ENCODE data around the gene FGD5.
"Not testable (repeated sequence)": the region's sequence is repeated elsewhere in the genome, so short reads cannot be mapped to it uniquely, and the experiment has no call there.

The FGD5 gene

DNA sequence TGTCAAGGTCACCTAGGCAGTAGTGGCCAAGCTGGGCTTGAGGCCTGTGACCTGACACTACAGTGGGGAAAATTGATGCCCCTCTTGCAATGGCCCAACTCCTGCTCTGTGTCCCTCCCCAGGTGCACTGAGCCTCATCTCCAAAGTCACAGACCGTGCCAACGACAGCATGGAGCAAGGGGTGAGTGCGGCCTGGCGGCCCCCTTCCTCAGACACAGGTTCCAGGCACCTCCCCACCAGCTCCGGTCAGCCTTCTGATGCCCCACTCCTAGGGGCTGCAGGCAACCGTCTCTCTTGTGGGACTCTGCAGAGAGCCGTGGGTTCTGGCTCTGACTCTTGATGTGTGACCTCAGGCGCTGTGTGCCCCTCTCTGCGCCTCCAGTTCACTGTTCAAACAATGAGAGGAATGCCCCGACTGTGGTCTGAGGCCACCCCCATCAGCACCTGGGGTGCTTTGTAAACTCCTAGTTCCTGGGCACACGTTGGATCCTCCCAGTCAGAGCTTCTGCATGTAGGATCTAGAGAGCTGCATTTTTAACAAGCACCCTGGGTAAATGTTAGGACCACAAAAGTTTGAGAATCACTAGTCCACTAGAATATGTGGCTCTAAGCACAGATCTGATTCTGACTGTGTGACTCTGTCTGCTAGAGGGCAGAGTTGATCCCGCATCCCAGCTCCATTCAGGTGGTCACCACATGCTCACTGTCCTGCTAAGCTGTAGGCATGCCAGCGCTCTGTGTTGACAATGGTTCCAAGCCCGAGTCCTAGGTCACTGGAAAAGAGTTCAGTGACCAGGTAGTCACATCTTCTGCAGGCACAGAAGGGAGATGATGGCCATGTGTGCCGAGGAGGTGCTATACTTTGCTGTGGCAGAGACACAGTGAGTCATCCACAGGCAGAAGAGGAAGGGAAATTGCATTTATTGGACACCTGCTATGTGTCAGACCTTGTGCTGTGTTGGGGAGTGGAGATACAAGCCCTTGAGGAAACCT lies 82.4 kb downstream of the FGD5 start:
- no peak for DNase-seq

DNA sequence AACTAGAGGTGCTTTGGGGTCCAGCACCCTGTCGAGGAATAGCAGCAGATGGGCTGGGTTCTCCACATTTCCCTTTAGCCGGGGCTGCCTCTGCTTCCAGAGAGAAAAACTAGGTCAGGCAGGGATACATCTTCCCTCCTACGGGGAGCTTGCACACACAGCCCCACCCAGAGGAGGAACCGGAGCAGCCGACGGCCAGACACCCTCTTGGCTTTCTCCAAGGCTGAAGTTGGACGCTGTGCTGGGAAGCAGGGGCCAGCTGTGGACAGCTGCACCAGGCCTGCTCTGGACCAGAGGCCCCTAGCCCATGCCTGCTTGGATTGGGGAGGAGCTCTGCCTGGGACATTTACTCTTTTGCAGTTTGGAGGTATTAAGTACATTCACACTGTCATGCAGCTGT lies 84.0 kb downstream of the FGD5 start:
- no peak for DNase-seq

DNA sequence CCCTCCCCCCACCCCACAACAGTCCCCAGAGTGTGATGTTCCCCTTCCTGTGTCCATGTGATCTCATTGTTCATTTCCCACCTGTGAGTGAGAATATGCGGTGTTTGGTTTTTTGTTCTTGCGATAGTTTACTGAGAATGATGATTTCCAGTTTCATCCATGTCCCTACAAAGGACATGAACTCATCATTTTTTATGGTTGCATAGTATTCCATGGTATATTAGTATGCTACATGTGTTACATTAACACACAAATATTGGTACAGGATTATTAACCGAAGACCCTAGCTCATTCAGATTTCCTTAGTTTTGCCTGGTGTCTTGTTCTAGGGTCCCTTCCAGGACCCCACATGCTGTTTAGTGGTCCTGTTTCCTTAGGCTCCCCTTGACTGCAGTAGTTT lies 84.7 kb downstream of the FGD5 start:
- not testable (repeated sequence) for DNase-seq

DNA sequence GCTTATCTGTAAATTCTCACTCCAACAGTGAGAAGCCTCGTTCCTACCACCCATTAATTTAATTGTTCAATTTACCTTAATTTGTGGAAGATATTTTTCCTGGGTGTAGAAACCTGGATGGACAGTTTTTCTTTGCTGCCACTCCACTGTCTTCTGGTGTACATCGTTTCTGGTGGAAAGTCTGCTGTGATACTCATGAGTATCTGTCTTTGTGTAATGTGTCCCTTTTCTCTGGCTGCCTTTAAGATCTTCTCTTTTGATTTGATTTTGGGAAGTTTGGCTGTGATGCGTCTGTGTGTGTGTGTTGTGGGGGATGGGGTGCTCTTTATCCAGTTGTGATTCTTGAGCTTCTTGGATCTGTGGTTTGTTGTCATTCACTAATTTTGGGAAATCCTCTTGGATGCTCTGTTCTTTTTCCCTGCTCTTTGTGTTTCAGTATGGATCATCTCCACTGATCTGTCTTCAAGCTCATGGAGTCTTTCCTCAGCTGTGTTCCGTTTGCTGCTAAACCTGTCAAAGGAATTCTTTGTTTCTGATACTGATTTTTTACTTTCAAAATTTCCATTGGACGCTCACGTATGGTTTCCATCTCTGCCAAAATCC lies 86.4 kb downstream of the FGD5 start:
- DNase-seq, result no peak

DNA sequence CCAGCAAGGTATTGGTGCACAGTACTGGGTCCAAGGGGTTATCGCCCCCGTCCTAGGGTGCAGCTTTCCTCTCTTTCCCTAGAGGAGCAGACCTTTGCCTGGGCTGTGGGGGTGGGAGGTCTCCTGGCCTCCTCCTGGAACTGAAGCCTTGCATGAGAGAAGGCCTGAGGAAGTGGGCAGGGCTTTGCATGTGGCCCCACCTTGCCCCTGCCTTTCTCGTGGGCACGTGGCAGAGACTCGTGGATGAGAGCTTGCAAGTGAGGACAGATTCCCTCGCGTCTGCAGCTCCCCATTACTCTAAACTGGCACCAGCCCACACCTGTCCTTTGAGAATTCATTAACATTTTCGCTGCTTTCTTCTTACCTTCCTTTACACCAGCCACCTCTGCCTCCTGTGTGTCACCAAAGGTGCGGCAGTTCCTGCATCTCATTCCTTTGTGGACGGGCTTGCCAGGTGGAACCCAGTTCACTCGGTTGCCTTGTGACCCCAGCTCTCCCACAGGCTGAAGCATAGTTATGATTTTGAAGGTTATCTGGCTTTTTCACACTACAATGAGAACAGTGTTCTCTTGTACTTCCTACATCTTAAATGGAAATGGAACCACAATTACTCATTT lies 87.7 kb downstream of the FGD5 start:
- no peak for DNase-seq

DNA sequence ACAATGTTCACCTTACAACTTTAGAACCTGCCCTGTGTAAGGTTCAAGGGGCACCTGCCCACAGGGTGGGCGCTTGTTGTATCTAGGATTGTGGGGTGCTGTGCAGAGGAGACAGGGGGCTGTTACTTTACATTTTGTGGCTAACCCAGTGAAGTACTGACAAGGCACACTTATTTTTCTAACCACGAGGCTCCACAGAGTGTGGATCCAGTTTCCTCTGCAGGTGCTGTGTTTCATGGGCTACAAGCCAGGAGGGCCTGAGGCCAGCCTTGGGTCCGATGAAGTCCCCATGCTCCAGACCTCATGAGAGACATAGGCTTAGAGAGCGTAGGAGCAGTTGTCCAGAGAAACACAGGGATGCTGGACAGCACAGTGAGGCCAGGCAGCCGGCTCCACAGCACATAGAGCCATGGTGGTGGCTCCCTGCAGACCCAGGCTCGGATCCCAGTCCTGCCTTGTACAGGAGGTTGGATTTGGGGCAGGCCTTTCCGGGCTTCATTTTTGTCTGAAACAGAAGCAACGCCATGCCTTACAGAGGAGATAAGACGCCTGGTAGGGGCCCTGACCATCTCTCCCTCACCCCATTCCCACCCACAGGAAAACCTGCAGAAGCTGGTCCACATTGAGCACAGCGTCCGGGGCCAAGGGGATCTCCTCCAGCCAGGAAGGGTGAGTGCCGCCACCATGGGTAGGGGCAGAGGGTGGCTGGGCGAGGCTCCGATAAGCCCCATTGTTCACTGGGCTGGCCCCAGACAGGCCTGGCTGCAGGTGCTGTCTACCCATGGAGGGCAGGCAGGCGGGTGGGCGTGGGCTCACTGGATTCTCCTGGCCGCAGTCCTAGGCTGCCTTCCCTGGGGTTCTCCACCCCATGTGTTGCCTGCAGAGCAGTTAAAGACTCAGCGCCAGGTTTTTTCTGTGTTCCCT lies 88.5 kb downstream of the FGD5 start:
- DNase-seq, result no peak

DNA sequence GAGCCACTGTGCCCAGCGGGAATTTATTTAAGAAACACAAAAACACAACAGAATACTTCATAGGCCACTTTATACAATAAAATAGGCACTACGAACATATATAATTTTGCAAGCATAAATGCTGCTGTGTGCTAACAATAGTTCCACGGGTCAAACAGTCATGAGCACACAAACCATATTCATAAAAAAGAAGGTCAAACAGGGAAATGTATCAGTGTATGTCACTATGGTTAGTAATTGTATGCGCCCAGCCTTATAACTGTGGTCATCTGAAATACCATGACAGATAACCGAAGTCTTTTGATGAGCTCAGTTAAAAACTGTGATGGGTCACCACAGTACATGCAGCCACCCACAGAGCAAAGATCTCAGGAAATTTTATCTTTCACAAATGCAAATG lies 90.5 kb downstream of the FGD5 start:
- DNase-seq, result no peak

DNA sequence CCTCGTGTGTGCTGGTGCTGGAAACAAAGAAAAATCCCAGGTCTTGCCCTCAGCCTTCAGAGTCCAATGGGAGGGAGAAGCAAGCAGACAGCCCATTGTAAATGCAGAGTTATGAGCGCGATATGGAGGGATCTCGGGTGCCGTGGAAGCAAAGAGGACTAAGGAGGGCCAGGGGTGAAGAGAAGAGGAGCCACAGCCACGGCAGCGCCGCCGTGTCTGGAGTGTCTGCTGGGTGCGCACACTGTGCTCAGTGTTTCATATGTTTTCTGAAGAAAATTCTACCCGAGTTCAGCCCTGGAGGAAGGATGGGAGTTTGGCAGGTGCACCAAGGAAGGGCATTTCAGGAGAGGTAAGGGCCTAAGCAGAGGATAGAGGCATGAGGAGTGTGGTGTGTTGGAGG lies 92.9 kb downstream of the FGD5 start:
- no peak for DNase-seq

DNA sequence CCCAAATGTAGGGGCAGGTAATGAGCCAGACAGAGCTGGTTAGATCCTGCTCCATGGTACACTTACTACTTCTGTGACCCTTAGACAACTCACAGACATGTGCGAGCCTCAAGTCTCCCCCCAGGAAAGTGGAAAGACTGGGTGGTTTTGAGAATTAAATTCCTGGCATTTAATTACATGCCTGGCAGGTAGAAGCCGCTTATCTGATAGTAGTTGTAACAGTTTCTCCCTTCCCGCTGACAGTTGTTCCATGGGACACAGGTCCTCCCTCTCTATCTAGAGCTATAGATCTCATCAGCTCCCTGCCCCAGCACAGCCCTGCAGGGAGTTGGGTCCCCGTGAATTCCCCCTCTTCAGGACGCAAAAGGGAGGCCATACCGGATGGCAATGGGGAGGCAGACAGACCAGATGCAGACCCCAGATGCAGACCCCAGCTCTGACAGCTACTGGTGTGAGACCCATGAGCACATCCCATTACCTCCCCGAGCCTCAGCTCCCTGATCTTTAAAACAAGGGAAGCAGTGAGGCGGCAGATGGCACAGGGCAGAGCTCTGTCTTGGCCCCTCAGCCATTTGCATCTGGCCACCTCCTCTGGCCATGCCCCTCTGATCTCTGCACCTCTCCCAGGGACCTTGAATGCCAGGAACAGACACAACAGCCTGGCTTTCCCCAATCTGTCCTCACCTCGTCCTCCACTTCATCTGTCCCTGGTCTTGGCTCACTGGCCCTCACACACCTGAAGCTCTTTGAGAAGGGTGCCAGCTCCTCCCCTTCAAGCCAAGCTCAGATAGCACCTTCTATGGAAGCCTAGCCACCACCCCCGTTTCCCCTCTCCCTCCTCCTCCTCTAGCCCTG lies 94.5 kb downstream of the FGD5 start:
- DNase-seq, result no peak

DNA sequence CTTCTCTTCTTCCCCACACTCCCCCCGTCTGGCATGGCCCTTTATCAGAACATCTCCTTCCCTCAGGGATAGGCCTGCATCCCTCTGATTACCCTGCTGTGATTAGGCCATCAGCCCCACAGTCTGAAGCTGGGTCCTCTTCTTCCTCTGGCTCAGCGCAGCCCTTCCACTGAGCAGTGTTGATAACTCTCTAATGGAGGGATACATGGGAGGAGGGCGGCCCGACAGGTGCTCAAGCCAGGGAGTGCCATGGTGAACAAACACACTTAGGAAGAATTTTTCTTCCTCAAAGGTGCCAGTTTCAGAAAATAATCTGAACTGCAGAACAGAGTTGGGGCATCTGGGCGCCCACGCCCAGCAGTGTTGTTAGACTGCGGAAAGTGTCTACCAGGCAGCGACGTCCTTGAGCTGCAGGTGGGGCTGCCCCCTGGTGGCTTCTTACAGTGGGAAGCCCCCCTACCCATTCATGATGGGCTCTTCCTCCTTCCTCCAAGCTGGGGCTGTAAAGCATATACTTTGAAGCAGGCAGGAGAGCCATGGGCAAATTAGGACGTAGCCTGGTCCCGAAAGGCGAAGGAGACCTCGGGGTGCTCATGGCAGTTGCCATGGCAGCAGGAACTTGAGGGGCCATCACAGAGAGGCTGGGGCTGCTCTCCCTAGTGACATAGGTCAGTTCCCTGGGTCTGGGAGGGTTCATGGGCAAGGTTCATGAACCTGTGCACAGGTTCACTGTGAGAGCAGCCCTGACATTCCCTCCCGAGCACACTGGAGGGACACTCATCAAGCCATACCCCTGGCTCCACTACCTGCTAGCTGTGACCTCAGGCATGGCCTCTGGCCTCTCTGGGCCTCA lies 95.4 kb downstream of the FGD5 start:
- no peak for DNase-seq

DNA sequence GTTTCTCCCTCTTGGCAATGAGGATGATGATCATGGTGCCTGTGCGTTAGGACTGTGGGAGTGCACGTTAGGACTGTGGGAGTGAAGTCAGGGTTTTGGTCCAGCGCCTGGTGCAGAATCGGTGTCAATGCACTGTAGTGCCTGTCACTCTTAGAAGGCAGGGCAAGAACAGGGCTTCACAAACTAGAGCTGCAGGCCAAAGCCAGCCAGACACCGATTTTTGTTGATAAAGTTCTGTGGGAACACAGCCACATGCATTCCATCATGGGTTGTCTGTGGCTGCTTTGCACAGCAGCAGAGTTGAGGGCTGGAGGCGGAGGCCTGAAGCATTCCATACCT lies 96.0 kb downstream of the FGD5 start:
- DNase-seq, result no peak

DNA sequence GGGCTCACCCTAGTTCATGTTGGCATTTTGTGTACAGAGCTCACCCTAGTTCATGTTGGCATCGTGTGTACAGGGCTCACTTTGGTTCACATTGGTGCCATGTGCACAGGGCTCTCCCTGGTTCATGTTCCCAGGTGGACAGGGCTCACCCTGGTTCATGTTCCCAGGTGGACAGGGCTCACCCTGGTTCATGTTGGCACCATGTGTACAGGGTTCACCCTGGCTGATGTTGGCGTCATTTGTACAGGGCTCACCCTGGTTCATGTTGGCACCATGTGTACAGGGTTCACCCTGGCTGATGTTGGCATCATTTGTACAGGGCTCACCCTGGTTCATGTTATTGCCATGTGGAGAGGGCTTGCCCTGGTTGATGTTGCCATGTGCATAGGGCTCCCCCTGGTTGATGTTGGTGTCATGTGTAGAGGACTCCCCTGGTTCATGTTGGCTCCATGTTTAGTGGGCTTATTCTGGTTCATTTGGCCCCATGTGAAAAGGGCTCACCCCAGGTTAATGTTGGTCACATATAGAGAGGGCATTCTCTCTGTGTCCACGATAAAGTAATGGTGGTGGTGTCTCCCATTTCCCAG lies 97.0 kb downstream of the FGD5 start:
- DNase-seq, result no peak

DNA sequence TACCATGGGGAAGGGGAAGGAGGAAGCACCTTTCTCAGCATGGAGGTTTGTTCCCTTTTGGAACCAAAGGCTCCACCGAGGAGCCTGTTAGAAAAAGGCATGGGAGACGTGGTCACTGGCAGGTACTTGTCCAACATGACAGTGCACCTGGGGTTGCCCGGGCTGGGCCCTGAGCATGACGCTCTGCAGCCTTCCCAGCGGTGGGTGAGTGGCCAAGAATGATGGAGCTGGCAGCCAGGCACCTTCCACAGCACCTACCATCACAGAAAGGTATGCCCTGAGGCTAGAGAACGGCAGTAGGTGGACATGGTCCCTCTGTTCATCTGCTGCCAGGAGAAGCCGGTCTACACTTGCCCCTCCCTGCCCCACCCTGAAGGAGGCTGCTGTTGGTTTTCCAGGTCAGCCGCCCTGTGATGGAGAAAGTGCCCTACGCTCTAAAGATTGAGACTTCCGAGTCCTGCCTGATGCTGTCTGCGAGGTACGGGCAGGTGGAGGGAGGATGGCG lies 99.6 kb downstream of the FGD5 start:
- no peak for DNase-seq

DNA sequence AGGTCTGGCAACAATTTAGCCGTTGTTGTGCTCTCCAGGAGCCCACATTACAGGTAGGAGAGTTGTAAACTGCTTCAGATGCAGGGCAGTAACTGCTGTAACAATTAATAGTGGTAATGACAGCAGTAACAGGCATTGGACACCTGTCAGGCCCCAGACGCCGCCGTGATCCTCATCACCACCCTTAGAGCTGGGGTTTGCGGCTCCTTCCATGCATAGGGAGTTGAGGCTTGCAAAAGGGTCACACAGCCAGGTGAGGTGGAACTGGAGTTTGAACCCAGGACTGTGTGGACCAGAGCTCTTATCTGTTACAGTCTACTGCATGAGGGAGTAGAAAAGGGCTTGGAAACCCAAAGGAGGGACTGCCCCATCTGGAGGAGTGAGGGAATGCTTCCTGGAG lies 101.8 kb downstream of the FGD5 start:
- no peak for DNase-seq

DNA sequence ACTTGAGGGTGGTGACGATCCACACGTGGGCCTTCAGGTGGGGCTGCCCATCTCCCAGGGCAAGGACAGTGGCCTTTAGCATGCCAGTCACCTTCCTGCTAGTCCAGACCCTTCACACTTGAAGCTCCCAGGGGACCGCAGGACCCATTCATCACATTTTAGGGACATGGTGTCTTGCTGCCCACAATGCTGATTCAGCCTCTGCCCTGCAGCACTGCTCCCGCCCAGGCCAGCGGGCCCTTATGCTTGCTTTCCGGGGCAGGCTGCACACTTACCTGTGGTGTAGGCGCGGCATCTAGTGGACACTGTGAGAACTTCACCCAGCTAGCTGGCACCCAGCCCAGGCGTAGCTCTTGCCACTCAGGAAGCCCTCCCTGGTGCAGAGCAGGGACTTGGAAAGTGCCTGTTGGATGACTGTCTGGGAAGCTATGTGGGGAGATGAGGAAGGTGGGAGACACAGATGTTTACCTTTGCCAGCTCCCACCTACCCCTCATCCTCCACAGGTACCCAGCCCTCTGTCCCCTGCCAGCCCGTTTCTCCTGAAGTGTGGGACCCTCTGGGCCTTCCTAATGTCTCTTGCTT lies 102.4 kb downstream of the FGD5 start:
- peak; percentile 74 for DNase-seq

DNA sequence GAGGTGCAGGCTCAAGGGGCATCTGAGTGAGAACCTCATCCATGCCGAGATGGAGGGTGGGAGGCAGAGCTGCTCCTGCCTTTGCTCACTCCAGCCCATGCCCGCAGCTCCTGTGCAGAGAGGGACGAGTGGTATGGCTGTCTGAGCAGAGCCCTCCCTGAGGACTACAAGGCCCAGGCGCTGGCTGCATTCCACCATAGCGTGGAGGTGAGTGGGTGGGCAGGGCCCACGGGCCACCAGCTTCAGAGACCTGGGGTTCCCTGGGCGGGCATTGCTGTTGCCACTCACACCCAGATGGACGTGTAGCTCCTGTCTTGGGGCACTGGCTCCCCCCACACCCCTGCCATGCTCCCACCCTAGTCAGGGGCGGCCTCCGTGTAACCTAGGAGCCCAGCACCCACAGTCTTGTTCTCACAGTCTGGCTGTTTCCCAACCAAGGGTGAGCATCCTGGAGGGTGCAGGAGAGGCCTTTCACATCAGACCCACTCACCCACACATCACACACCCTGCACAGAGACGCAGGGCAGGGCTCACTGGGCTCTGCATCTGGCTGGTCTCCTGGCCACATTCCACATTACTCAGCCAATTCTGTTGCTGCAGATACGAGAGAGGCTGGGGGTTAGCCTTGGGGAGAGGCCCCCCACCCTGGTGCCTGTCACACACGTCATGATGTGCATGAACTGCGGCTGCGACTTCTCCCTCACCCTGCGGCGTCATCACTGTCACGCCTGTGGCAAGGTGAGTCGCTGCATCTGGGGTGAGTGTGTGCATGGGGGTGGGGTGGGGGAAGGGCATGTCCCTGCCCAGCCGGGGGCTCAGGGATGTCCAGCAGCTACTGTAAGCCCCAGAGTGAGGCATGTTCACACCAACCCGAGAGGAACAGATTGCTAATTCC lies 103.3 kb downstream of the FGD5 start:
- no peak for DNase-seq

DNA sequence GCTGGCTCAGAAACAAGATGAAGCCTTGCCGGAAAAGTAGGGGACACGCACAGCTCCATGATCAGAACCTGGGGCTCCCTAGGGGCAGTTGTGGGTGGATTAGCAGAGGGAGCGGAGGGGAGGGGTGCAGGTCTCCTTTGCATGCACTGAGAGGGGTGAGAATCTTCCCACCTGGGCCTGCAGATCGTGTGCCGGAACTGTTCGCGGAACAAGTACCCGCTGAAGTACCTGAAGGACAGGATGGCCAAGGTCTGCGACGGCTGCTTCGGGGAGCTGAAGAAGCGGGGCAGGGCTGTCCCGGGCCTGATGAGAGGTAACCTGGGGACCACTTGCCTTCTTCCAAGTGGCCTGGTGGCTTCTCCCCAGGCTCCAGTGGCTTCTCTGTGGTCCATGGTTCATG lies 104.1 kb downstream of the FGD5 start:
- no peak for DNase-seq

DNA sequence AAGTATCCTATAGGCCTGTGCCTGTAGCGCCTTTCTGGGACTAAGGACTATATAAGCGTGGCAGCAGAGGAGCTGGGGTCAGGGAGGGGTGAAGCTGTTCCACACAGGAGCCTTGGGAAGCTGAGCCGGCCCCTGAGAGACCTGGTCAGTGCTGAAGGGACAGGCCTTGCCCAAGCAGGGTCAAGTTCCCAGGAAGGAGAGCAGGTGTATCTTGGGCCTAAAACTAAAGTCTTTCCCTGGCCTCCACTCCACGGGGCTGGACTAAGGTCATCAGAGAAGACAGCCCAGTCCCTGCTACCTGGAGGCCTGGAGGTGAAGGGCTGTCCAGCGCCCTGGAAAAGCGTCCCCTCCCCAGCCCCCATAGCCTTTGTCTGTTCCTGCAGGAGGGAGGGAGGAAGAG lies 104.7 kb downstream of the FGD5 start:
- no peak for DNase-seq
